Lower leg skin (tissue), 3 donors: ENCODE results near the gene PAFAH1B2.

ENCODE experiments used
- POLR2A ChIP-seq, 2 donors: fragments of 450-650 bp; IDR thresholded peaks; one replicate each; pipeline ENCODE4 v1.6.1; 2016 to 2017; ENCODE audit warnings: antibody characterized with exemption in 2 of 2, mild to moderate bottlenecking in 1 of 2, moderate library complexity in 1 of 2
- TF ChIP-seq, protein P1 (sequence below), 3 donors: fragments of 450-650 bp; IDR thresholded peaks; one replicate each; pipeline ENCODE4 v1.5.1; 2016; ENCODE audit warnings: antibody characterized with exemption in 3 of 3, mild to moderate bottlenecking in 3 of 3, moderate library complexity in 2 of 3

- TF ChIP-seq, protein P1, sequence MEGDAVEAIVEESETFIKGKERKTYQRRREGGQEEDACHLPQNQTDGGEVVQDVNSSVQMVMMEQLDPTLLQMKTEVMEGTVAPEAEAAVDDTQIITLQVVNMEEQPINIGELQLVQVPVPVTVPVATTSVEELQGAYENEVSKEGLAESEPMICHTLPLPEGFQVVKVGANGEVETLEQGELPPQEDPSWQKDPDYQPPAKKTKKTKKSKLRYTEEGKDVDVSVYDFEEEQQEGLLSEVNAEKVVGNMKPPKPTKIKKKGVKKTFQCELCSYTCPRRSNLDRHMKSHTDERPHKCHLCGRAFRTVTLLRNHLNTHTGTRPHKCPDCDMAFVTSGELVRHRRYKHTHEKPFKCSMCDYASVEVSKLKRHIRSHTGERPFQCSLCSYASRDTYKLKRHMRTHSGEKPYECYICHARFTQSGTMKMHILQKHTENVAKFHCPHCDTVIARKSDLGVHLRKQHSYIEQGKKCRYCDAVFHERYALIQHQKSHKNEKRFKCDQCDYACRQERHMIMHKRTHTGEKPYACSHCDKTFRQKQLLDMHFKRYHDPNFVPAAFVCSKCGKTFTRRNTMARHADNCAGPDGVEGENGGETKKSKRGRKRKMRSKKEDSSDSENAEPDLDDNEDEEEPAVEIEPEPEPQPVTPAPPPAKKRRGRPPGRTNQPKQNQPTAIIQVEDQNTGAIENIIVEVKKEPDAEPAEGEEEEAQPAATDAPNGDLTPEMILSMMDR (IDR thresholded peaks at IDR 0.05): no peak
- TF ChIP-seq POLR2A (IDR thresholded peaks at IDR 0.05): no peak
These were observed 48.4 kb downstream of the PAFAH1B2 start for GRCh38 chr11:117192401-117192875.
